Urinary bladder (tissue), 4 donors: ENCODE results near the gene ASB9. TPM values are rescaled to one million over a fixed set of nuclear protein-coding genes. Genes with fewer than 3 reads are reported as not detected.

Source experiments
- DNase-seq: peaks from one replicate; pipeline ENCODE4 v3.0.0-alpha.2; 2015; ENCODE audit errors: extremely low spot score
- H3K27ac ChIP-seq: one replicate; pipeline ENCODE4 v1.5.1; 2013; ENCODE audit warnings: low read depth, mild to moderate bottlenecking, moderate library complexity
- H3K36me3 ChIP-seq: one replicate; pipeline ENCODE4 v1.6.1; 2013; ENCODE audit warnings: mild to moderate bottlenecking, moderate library complexity; ENCODE audit not compliant: insufficient read depth
- H3K4me1 ChIP-seq: one replicate; pipeline ENCODE4 v1.6.1; 2013; ENCODE audit warnings: mild to moderate bottlenecking, moderate library complexity; ENCODE audit not compliant: insufficient read depth
- H3K4me3 ChIP-seq: one replicate; pipeline ENCODE4 v1.5.1; 2013; ENCODE audit warnings: low read depth, low read length
- WGBS: extraction: QIAGEN DNeasy Blood & Tissue Kit; methylation state at CpG from one replicate; pipeline ENCODE4 v1.1.7; 2013; 5-methylcytosine and 5-hydroxymethylcytosine counted together
- polyA plus RNA-seq: library from polyadenylated mRNA; stranded (reverse); fragments of 200-250 nt; gene quantifications from one replicate; pipeline ENCODE4 v1.2.3, GENCODE V29; 2013
- total RNA-seq: library from RNA; depleted of rRNA; stranded (reverse); fragments of >200 nt; gene quantifications from one replicate; pipeline ENCODE4 v1.2.3, GENCODE V29; 2014
- donor health status: healthy with polysubstance abuse.
- donor health status: healthy.

The ASB9 gene
- total and polyA plus RNA-seq, 2 donors = 2.0 to 3.4 TPM

DNA sequence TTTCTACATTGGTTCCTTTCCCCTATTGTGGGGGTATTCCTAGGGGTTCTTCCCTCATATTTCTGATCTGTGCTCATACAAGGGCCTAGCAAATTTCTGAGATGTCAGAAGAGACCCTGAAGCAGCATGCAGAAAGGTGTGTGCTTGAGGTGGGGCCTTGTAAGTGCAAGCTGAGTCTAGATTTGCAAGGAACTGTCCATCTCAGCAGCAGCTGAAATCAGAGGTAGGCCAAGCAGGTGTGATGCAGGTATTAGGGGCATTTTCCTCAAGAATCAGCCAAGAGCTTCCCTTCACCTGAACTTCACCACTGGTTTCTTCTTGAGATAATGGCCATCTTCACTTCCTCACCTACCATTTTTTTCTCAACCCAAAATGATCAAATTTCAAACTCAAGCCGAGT lies 45.1 kb downstream of the ASB9 start:
- no peak overlapping the region for H3K4me3 ChIP-seq
- H3K36me3 ChIP-seq = no peaks in the 10 kb centered on the region
- DNase-seq = no peak
- WGBS = 92% methylated on average over 1 of the region's 1 CpG
- no peaks in the 10 kb centered on the region for H3K4me1 ChIP-seq
- H3K27ac ChIP-seq = no peak overlapping the region

DNA sequence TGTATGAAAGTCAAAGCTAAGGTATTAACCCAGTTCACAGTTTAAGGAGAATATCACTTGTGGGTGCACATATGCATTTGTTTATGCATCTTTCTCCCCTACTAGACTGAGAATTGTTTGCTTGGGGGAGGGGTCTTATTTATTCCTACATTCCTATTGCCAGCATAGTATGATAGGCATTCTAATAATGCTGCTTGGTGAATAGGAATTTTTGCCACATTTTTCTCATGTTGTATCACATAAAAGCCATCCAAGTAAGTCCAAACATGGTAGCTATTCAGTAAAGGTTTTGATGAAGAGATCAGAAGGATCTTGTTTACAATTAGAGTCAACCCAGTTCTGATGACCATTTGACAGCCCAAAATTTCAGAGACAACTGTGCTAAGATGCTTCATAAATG lies 48.6 kb downstream of the ASB9 start:
- H3K4me3 ChIP-seq = no peak overlapping the region
- H3K36me3 ChIP-seq = no peaks in the 10 kb centered on the region
- no peaks in the 10 kb centered on the region for H3K4me1 ChIP-seq
- DNase-seq = no peak
- H3K27ac ChIP-seq = no peak overlapping the region

DNA sequence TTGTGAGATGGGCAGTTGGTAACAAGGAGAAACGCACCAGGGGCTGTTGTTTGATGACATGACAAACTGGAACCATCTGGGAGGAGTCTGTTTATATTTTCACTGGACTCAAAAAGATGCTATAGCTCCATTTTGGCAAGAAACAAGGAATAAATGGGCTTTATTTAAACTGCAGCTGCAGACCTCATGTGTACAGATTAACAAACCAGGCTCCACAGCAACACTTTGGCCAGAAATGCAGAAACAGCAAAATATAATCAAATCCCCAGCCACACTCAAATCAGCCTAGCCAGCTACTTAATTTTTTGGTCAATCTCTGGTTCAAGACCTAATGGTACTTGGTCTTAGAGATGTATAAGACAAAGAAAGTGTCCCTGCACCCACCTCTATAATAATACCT lies 52.7 kb downstream of the ASB9 start:
- Histone ChIP-seq H3K4me3 (no peak overlapping the region), H3K27ac (no peak overlapping the region), H3K4me1 (no peaks in the 10 kb centered on the region), H3K36me3 (no peaks in the 10 kb centered on the region)
- no peak for DNase-seq
- WGBS = 58% methylated on average over 1 of the region's 1 CpG

DNA sequence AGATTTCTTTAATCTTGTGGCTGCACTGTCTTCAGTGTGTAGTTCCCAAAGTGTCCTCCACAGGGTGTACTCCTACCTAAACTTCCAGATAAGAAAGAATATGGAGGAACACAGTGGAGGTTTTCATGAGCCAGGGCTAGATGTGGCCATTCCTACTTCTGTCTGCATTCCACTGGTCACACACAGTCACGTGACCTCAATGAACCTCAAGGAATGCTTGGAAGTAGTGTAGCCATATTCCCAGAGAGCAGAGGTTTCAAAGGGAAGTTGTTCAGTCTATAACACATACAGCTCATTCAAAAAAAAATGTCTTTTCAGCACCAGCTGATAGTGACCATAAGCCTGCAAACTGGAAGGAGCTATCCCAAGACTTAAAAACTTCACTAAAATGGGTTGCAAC lies 53.6 kb downstream of the ASB9 start:
- WGBS = 92% methylated on average over 1 of the region's 1 CpG
- H3K4me1 ChIP-seq = no peaks in the 10 kb centered on the region
- no peaks in the 10 kb centered on the region for H3K36me3 ChIP-seq

DNA sequence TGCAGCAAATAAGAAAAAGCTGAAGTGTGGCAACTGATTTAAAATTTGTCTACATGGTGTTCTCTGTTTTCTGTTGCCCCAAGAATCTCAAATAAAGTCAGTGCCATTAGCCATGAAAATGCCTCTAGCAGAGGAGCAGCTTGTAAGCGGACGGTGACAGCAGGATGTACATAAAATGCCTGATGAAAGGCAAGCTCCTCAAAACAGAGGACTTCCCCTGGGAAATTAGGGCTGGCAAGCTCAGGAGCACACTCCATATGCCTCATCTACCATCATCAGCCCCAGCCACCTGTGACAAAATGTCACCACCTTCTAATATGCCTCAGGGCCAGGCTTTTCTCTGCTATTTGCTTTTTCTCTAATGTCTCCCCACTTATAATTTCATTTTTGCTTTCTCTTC lies 54.5 kb downstream of the ASB9 start:
- Histone ChIP-seq H3K36me3 (no peaks in the 10 kb centered on the region), H3K4me3 (no peak overlapping the region), H3K27ac (no peak overlapping the region), H3K4me1 (no peaks in the 10 kb centered on the region)
- WGBS = 78% methylated on average over 2 of the region's 2 CpGs
- DNase-seq = no peak

More for the DNA sequence above, 53.6 kb downstream of the ASB9 start:
- Histone ChIP-seq H3K4me3 (no peak overlapping the region), H3K27ac (no peak overlapping the region)
- no peak for DNase-seq

DNA sequence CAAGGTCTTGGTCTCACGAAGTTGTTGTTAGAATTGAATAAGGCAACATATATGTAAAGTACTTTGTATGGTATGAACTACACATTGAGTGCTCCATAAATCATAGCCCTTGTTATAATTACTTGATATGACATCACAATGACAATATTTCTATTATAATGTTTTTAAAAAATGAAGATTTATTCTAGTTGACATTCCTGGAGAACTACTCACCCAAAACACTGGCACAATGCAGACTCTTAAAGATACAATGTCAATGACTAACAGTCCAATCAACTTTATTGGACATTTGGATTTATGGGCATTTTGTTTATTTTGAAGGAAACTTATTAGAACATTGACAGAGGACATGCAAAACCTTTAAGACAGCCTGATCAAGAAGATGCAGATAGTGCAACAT lies 55.3 kb downstream of the ASB9 start:
- Histone ChIP-seq H3K4me3 (no peak overlapping the region), H3K4me1 (no peaks in the 10 kb centered on the region), H3K27ac (no peak overlapping the region), H3K36me3 (no peaks in the 10 kb centered on the region)
- WGBS = 76% methylated on average over 1 of the region's 1 CpG
- no peak for DNase-seq

DNA sequence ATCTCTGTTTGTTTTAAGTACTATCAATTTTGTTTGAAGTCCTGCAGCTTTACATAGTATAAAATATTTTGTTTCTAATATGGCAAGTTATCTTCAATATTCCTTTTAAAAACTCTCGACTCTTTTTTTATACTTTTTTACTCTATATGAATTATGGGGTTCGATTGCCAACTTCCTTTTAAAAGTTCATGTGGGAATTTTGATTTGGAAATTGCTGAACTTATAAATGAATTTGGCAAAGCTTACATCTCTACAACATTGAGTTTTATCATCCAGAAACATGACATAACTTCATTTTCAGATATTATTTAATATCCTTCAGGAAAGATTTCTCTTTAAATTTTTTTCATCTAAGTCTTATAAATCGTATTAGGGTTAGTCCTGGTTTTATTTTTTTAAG lies 60.8 kb downstream of the ASB9 start:
- 73% methylated on average over 3 of the region's 3 CpGs for WGBS
- H3K4me3 ChIP-seq = no peak overlapping the region
- no peak for DNase-seq
- no peak overlapping the region for H3K27ac ChIP-seq
- no peaks in the 10 kb centered on the region for H3K4me1 ChIP-seq
- H3K36me3 ChIP-seq = no peaks in the 10 kb centered on the region

DNA sequence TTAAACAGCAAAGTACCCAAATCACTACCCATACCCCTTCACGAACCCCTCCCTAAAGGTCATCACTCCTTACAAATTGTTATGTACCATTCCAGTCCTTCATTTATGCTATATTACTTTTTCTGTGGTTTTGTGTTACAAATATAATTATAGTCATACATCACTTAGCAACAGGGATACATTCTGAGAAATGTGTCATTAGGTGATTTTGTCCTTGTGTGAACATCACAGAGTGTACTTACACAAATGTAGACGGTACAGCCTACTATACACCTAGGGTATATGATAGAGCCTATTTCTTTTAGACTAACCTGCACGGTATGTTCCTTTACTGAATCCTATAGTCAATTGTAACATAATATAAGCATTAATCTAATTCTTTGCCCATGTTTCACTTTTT lies 61.9 kb downstream of the ASB9 start:
- H3K27ac ChIP-seq = no peak overlapping the region
- 88% methylated on average over 3 of the region's 3 CpGs for WGBS
- H3K4me3 ChIP-seq = no peak overlapping the region
- DNase-seq = no peak
- no peaks in the 10 kb centered on the region for H3K4me1 ChIP-seq
- no peaks in the 10 kb centered on the region for H3K36me3 ChIP-seq

DNA sequence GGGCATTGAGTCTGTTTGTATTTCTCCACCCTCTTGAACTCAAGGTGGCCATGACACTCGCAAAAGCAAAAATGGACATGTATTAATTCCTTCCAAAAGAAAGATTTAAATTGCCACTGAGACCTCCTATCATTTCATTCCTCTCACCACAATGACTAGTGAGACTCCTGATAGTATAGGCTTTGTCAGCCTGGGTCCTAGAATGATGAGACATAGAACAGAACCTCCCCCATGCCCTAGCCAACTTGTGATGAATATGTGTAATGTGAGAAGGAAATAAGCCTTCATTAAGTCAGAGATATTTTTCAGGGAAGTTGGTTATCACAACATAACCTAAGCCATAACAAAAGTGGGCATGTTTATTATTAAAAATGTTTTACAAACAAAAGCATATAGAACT lies 62.5 kb downstream of the ASB9 start:
- H3K4me1 ChIP-seq = no peaks in the 10 kb centered on the region

DNA sequence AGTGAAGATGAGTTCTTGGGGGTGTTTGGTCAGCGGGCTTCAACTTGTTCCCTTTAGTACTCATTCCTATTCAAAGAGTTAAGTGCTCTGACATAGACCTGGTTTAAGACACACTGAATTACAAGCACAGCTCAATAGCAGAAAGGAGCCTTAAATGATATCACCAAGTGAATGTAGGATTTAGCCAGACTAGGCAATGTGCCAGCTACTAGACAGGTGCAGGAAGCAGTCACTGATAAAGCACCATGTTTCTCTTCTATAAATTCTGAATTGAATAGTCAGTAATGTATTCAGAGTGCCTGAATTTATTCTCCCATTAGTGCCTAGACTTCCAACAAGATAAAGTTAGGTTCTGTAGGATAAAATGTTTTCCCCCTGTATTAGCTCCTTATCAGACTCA lies 63.6 kb downstream of the ASB9 start:
- Histone ChIP-seq H3K36me3 (no peaks in the 10 kb centered on the region), H3K27ac (no peak overlapping the region), H3K4me3 (no peak overlapping the region), H3K4me1 (no peaks in the 10 kb centered on the region)
- WGBS = 80% methylated on average over 1 of the region's 1 CpG
- no peak for DNase-seq

More for the DNA sequence above, 62.5 kb downstream of the ASB9 start:
- DNase-seq = no peak
- WGBS = 76% methylated on average over 1 of the region's 1 CpG
- no peaks in the 10 kb centered on the region for H3K36me3 ChIP-seq
- H3K4me3 ChIP-seq = no peak overlapping the region
- H3K27ac ChIP-seq = no peak overlapping the region

DNA sequence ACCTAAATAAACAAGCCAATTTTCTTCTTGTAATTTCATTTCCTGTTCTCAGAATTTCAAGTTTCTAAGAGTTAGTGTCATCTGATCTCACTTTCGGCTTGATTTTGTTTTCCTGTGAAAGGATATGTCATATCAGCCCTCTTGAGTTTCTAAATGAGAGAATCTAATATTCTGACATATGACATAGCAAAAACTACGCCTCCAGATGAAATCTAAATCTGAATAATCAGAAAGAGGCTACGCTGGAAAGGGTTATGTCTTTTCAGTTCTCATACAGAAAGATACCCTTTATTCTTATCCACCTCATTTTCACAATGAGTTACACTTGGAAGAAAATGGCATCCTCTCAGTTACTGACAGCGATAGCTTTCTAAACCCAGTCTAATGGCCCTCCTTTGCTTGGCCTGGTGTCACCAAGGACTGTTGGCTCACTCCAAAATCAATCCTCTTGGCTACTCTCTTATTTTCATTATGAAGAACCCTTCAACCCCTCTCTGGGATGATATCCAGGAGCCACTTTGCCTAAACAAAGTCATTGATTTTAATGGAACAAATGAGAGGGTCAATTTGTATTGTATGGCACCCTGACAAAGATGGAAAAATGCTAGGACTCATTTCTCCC lies 65.6 kb downstream of the ASB9 start:
- H3K4me1 ChIP-seq = no peaks in the 10 kb centered on the region
- WGBS = 87% methylated on average over 4 of the region's 4 CpGs
- H3K27ac ChIP-seq = no peak overlapping the region
- H3K36me3 ChIP-seq = no peaks in the 10 kb centered on the region
- no peak for DNase-seq
- H3K4me3 ChIP-seq = no peak overlapping the region

DNA sequence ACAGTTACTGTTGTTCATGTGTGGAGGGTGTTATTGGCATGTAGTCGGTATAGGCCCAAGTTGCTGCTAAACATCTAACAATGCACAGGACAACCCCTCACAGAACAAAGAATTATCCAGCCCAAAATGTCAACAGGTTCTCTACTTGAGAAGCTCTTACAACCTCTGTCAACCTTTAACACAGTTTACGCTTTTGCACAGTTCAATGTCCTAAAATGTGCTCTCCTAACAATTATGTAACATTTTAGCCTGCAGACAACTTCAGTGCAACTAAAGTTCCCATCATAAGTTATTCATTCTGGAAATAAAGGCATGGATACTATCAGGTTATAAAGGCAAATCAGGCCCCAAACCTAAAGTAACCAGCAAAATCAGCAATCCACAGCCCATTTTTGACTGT lies 66.2 kb downstream of the ASB9 start:
- no peak for DNase-seq
- no peak overlapping the region for H3K4me3 ChIP-seq
- H3K4me1 ChIP-seq = no peaks in the 10 kb centered on the region
- 94% methylated on average over 2 of the region's 2 CpGs for WGBS
- no peaks in the 10 kb centered on the region for H3K36me3 ChIP-seq
- no peak overlapping the region for H3K27ac ChIP-seq

DNA sequence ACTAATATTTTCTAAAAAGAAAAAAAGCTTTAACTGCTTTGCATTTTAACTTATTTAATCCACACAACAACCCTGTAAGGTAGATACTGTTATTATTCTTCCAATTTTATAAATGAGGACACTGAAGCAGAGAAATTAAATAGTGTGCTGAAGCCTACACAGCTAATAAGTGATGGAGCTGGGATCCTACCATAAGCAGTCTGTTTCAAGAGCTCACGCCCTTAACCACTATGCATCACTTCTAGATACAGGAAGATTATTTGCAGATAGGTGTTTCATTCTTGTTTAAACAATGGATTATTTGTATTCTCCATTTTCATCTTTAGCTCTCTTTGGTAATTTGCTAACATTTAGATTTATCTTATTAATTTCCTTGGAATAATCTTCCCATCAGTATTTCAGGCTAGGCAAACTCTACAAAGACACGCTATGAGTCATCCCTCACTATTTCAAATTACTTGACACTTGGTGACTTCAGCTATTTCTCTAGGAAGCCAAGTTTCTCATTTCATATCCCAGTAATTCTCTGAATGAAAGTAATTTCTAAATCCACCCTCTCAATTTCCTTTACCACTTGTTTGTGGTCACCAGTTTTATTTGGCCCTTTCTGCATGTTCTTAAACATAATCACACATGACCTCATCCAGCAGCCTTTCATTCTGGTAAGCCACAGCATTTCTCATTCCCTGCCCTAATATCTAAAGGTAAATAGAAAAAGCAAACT lies 67.3 kb downstream of the ASB9 start:
- WGBS = 73% methylated on average over 2 of the region's 2 CpGs

DNA sequence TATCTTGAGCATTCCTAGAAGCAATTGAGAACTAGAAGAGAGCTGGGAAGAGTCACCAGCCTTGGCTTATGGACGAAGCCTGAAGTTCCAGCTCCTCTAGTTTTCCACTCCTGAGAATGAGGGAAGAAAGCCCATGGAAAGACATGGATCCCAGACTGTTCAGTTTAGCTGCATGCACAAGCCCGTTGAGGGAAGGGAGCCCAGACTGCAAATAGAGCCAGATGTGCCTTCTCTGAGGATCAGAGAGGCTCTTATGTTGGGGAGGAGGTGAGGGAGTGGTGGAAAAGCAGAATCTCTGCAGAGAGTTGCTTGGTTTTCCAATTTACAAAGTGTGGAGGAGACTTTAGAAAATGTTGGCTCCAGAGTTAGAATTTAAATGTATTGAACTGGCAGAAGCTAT lies 69.0 kb downstream of the ASB9 start:
- DNase-seq = no peak
- Histone ChIP-seq H3K27ac (no peak overlapping the region), H3K4me3 (no peak overlapping the region), H3K4me1 (no peaks in the 10 kb centered on the region), H3K36me3 (no peaks in the 10 kb centered on the region)
- WGBS = 74% methylated on average over 2 of the region's 2 CpGs

More for the DNA sequence above, 67.3 kb downstream of the ASB9 start:
- H3K4me3 ChIP-seq = no peak overlapping the region
- no peaks in the 10 kb centered on the region for H3K36me3 ChIP-seq
- no peak overlapping the region for H3K27ac ChIP-seq
- no peaks in the 10 kb centered on the region for H3K4me1 ChIP-seq
- no peak for DNase-seq
